C1 segment of cervical spinal cord (tissue), 14 donors: ENCODE results near the gene RNF19B.
A peak's percentile ranks its signal among the peaks of the same experiment; 100 is the strongest.
"Not testable (repeated sequence)": the region's sequence is repeated elsewhere in the genome, so short reads cannot be mapped to it uniquely, and the experiment has no call there.

ENCODE experiments used
- DNase-seq, 14 donors: peaks; one replicate each; lab custom pipeline; 2025; lab: John Stamatoyannopoulos, UW

The RNF19B gene

DNA sequence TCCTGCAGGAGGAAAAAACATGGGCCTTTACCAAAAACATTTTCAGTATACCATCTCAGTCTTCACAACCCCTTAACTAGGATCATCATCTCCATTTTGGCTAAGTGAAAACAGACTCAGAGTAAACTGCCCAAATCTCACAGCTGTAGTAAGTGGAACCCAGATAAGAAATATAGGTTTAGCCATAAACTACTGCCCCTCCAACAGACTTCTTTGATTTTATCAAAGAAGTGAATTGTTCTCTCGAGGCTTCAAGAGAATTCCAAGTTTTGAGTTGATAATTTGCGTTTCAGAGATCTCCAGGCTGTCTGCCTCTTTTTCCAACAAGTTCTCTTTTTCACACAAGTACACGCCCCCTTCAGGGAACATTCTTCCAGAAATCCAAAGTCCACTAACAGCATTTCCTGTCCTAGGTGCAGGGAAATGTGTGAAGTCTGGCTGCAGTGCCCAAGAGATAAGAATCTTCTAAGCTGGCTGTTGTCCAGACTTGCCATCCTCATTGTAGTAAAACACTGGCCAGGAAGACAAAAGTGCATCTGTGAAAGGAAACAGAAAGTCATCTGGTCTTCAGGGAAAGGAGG lies 30.8 kb downstream of the RNF19B start:
- no peak for DNase-seq

DNA sequence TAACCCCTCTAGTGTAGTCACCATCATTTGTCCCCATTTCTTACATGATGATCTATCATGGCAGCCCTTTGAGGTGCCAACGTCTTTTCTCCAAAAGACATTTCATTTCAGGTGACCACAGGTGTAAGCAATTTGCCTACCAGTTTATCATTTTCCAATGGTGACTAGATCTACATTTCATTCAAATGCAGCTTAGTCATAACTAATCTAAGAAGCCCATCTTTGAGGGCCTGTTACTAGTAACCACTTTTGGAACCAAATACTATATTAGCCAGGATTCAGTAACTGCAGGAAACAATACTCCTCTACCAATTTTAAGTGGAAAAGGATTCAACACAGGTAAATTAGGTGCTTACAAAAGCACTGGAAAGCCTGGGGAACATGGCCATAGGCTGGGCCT lies 32.8 kb downstream of the RNF19B start:
- no peak for DNase-seq

DNA sequence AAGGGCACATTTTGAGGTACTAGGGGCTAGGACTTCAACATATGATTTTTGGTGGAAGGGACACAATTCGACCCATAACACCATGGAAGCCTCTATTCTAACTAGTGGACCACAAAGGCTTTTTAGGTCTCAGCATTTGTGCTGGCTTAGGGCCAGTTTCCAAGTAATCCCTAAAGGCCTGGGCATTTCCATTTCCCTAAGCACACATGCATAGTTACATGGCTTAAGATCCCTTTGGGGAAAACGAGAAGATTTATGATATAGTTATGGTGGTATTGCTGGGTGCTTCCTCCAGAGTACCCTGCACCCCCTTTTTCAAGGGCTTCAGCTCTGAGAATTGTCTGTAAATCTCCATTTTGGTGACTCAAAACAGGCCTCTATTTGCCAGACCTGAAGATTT lies 35.2 kb downstream of the RNF19B start:
- no peak for DNase-seq

DNA sequence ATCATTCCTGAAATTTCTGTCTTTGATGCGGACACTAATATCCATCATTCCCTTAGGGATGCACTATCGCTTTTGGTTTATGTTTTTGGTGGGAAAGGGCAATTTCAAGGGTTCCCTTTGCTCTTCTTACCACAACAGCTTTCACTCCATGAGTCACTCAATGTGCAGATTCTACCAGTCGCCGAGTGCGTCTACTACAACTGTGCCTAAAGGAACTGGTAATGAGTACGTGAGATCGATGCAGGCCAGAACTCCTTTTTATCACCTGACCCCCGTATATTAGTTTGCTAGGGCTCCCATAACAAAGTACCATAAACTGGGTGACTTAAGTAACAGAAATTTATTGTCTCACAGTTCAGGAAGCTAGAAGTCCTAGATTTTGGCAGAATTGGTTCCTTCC lies 35.9 kb downstream of the RNF19B start:
- no peak for DNase-seq

GRCh38 chr1:32928285-32928684 lies 36.3 kb downstream of the RNF19B start:
- DNase-seq: no peak

- DNase-seq: no peak
These were observed 37.2 kb downstream of the RNF19B start for GRCh38 chr1:32927441-32927840.

- no peak for DNase-seq
These were observed 38.0 kb downstream of the RNF19B start for GRCh38 chr1:32926562-32926961.

- peak in 1 of 14 donors; percentile 11 for DNase-seq
These were observed 39.0 kb downstream of the RNF19B start for GRCh38 chr1:32925403-32926162.

- no peak for DNase-seq
These were observed 39.7 kb downstream of the RNF19B start for GRCh38 chr1:32924881-32925344.

GRCh38 chr1:32920833-32921232 lies 43.8 kb downstream of the RNF19B start:
- DNase-seq: peak in 3 of 14 donors; percentile 9 to 88 (median 19)

- no peak for DNase-seq
These were observed 44.5 kb downstream of the RNF19B start for GRCh38 chr1:32919811-32920733.

- DNase-seq: no peak
These were observed 46.4 kb downstream of the RNF19B start for GRCh38 chr1:32918179-32918578.

DNA sequence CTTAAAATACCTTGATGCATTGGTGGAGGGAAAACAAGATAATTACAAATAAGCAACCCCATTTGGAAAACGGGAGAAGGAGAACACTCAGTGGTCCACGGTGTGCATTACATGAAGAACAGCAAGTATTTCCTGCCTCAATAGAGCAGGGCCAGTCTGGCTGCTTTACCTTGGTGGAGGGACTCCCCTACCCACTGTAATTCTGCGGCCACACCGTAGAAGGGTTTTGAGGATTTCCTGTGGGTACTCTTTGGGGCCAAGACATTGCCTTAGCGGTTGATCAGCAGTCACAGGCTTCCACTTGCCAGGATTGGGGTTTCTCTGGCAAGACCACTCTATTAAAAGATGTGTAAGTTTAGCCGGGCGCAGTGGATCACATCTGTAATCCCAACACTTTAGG lies 47.1 kb downstream of the RNF19B start:
- DNase-seq: no peak

DNA sequence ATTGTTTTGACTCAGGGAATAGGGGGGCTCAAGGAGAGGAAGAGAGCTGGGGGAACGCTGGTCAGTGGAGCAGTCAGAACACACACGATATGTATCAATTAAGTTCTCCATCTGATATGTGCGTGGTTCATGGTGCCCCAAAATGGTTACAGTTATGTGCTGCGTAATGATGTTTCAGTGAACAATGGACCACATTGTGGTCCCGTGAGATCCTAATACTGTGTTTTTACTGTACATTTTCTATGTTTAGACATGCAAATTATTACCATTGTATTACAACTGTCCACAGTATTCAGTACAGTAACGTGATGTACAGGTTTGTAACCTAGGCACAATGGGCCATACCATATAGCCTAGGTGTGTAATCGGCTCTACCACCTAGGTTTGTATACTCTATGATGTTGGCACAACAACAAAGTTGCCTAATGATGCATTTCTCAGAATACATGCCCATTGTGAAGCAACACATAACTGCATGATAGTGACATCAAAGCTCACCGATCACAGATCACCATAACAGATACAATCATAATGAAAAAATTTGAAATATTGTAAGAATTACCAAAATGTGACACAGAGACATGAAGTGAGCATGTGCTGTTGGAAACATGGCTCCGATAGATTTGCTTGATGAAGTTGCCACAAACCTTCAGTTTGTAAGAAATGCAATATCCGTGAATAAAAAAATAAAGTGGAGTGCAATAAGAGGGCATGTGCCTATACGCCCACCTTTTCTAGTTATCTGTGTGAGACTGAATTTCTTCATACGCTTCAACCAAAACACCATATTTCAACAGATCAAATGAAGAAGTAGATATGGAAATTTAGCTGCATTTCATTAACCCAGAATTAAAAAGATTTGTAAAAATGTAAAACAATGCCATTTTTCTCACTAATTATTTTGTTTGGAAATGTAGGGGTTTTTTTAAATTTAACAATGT lies 48.6 kb downstream of the RNF19B start:
- DNase-seq: no peak

DNA sequence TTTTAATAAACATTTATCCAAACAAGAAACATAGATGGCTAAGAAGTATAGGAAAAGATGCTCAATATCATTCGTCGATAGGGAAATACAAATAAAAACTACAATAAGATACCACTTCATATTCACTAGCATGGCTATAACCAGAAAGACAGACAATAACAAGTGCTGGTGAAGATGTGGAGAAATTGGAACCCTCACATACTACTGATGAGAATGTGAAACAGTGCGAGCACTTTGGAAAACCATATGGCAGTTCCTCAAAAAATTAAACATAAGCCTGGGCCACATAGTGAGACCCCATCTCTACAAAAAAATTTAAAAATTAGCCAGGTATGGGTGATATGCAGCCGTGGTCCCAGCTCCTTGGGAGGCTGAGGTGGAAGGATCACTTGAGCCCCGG lies 54.3 kb downstream of the RNF19B start:
- DNase-seq: no peak

DNA sequence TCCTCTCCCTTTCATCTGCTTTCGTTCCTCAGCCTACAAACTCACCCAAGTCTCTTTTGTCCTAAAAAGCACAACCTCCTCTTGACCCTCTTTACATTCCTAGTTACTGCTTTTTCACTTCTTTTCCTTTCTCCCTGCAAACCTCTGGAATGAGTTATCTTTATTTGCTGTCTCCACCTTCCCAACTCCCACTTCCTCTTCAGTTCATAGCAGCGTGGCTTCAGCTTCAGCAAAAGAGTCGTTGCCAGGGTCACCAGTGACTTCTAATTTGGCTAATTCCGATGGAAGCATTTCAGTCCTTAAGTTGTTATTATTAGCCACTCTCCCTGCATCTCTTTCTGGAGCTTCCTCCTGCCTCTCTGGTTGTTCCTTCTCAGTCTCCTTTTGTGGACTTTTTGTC lies 57.2 kb downstream of the RNF19B start:
- no peak for DNase-seq

DNA sequence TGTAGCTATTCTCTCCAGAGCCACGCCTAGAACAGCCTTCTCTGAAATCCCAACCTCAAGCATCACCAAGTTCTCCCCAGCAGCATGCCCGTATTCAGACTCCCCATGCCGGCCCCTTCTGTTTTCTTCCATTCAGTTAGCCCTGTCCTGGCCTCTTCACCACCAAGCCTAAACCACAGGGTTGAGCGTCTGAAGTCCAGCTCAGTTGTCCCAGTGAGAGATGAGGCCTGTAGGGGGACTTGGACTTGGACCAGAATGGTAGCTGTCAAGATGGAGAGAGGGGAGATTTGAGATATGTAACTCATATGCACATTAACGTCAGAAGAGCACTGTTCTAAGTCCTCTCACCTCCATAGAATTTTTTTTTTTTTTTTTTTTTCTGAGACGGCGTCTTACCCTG lies 58.0 kb downstream of the RNF19B start:
- DNase-seq: no peak

GRCh38 chr1:32905588-32905987 lies 59.0 kb downstream of the RNF19B start:
- DNase-seq: not testable (repeated sequence)

DNA sequence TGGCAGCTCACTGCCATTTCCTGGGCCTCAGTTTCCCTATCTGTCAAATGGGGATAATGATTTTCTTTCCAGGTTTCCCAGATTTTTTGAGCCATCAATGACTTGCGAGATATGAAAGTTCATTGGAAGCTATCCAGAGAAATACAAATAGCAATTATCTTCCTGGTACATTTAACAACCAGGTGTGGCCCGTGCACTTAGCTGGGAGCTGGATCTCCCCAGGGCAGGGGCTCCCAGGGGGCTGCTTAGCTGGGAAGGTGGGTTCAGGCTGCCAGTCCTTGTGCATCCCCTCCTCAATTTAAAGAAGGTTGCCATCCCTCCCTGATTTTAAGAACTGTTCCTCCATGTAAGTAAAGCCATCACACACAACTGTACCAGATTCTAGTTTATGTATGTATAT lies 59.8 kb downstream of the RNF19B start:
- no peak for DNase-seq

DNA sequence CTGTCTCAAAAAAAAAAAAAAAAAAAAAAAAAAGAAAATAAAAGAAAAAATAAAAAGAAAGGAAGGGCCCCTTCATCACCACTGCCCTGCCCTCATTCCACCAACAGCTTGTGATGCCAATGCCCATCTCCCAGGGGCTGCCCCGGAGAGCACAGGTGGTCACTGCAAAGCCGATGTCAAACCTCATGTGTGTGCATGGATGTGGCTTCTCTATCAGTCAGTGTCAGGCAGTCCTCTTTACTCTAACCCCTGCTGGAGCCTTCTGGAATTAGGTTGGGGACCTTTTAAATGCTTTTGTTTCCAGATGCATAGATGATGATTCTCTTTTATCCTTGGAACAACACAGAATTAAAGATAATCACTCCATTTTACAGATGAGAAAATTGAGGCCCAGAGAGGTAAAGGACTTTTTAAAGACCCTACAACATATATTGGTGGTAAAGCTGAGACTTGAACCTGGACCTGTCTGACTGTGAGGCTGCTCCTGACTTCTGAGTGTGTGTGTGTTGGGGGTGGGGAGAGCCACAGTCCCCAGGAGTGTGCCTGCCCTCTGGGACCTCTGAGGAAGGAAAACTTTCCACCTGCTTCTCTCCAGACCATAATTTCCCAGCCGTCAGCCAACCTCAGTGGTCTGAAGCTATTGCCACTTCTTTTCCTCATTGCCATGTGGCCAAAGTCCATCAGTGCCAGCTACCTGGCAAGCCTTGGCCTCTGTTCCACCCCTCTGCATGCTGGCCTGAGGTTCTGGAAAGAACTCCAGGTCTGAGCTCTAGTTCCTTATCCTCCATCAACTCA lies 60.4 kb downstream of the RNF19B start:
- DNase-seq: peak in 1 of 14 donors; percentile 62
